K562 (cell line): ENCODE data around the gene SNX19.

ENCODE experiments used
- CBFB ChIP-seq: sonication (generic); formaldehyde crosslinking; IDR thresholded peaks from 2 replicates; pipeline ENCODE4 v1.4.0; 2020; ENCODE audit warnings: mild to moderate bottlenecking, missing genetic modification reagents
- E2F4 ChIP-seq: sonication (generic); formaldehyde crosslinking; IDR thresholded peaks from 2 replicates; pipeline ENCODE4 v1.8.0; 2022; ENCODE audit warnings: mild to moderate bottlenecking, low read depth, missing genetic modification reagents
- HES1 ChIP-seq: fragments of 450-650 bp; IDR thresholded peaks from 2 replicates; pipeline ENCODE4 v1.6.1; 2016; ENCODE audit warnings: low read depth, mild to moderate bottlenecking, moderate library complexity
- SIN3A ChIP-seq, 2 experiments: fragments of 150-350 bp in 1 of 2; IDR thresholded peaks; 2 replicates each; pipeline ENCODE4 v1.6.1; 2011 to 2016; ENCODE audit warnings: borderline replicate concordance in 2 of 2, low read depth in 2 of 2, low read length in 2 of 2, mild to moderate bottlenecking in 2 of 2, moderate library complexity in 2 of 2; ENCODE audit not compliant: control insufficient read depth in 1 of 2
- ZBED1 ChIP-seq: IDR thresholded peaks from 2 replicates; pipeline ENCODE4 v1.6.1; 2014
- ZNF76 ChIP-seq: fragments of 250-450 bp; sonication (Bioruptor Pico); IDR thresholded peaks from 2 replicates; pipeline ENCODE4 v1.4.0; 2020; ENCODE audit warnings: mild to moderate bottlenecking, moderate library complexity, borderline replicate concordance
- TF ChIP-seq, protein P1 (sequence below): fragments of 450-650 bp; IDR thresholded peaks from 2 replicates; pipeline ENCODE4 v1.6.1; 2018; ENCODE audit not compliant: partially characterized antibody
- TF ChIP-seq, protein P2 (sequence below): fragments of 450-650 bp; formaldehyde crosslinking; IDR thresholded peaks from 2 replicates; pipeline ENCODE4 v1.4.0; 2020; ENCODE audit warnings: mild to moderate bottlenecking, moderate library complexity

DNA sequence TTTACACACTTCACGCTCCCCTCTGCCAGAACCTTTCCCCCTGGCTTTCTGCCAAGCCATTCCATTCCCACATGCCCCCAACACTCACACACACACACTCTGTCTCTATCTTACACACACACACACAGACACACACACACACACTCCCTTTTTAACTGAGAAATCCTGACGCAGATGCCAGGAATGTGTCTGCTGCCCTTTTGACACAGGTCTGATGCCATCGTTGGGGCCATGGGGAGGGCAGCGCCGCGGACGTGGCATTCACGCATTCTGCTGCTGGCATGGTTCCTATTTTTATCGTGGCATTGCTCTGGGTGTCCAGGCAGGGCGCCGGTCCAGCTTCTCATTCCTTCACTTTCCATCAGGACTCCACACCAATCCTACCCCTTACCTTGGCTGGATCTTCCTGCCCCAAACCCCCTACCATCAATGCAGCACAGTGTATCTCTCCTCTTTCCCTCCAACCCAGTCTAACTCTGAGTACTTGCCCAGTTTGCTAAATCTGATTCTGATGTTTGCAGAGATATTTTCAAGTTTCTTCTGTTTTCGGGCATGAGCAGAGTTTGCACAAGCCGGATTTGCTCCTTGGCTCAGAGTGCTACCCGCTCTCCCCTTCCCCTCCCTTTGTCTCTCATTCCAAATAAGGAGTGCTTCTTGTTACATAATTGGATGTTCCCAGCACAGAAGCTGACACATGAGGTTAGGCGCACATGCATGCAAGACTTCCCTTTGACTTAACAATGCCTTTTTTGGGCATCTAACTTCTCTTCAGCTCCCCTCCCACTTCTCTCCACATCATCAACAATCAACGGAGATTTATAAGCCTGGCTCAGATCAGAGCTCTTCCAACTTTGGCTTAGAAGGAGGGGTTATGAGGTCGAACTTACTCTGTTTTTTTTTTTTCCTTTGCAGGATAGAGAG is 18.8 kb downstream of the SNX19 start:
- TF ChIP-seq, protein P1, sequence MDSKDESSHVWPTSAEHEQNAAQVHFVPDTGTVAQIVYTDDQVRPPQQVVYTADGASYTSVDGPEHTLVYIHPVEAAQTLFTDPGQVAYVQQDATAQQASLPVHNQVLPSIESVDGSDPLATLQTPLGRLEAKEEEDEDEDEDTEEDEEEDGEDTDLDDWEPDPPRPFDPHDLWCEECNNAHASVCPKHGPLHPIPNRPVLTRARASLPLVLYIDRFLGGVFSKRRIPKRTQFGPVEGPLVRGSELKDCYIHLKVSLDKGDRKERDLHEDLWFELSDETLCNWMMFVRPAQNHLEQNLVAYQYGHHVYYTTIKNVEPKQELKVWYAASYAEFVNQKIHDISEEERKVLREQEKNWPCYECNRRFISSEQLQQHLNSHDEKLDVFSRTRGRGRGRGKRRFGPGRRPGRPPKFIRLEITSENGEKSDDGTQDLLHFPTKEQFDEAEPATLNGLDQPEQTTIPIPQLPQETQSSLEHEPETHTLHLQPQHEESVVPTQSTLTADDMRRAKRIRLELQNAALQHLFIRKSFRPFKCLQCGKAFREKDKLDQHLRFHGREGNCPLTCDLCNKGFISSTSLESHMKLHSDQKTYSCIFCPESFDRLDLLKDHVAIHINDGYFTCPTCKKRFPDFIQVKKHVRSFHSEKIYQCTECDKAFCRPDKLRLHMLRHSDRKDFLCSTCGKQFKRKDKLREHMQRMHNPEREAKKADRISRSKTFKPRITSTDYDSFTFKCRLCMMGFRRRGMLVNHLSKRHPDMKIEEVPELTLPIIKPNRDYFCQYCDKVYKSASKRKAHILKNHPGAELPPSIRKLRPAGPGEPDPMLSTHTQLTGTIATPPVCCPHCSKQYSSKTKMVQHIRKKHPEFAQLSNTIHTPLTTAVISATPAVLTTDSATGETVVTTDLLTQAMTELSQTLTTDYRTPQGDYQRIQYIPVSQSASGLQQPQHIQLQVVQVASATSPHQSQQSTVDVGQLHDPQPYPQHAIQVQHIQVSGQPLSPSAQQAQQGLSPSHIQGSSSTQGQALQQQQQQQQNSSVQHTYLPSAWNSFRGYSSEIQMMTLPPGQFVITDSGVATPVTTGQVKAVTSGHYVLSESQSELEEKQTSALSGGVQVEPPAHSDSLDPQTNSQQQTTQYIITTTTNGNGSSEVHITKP = no peak
- TF ChIP-seq SIN3A (IDR thresholded peaks at IDR 0.05; ENCODE audit: borderline replicate concordance in 2 of 2, control insufficient read depth in 1 of 2, low read depth in 2 of 2, low read length in 2 of 2) (no peak), ZBED1 (no peak), E2F4 (CRISPR knock-in tag) (no peak), CBFB (no peak), HES1 (no peak), ZNF76 (CRISPR knock-in tag) (no peak)
- TF ChIP-seq, protein P2, sequence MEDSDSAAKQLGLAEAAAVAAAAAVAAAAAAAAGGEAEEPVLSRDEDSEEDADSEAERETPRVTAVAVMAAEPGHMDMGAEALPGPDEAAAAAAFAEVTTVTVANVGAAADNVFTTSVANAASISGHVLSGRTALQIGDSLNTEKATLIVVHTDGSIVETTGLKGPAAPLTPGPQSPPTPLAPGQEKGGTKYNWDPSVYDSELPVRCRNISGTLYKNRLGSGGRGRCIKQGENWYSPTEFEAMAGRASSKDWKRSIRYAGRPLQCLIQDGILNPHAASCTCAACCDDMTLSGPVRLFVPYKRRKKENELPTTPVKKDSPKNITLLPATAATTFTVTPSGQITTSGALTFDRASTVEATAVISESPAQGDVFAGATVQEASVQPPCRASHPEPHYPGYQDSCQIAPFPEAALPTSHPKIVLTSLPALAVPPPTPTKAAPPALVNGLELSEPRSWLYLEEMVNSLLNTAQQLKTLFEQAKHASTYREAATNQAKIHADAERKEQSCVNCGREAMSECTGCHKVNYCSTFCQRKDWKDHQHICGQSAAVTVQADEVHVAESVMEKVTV (CRISPR knock-in tag) = no peak
